Measurements from ENCODE around the gene PCSK4. TPM values are rescaled to one million over a fixed set of nuclear protein-coding genes. Genes with fewer than 3 reads are reported as not detected.
"Not testable (repeated sequence)": the region's sequence is repeated elsewhere in the genome, so short reads cannot be mapped to it uniquely, and the experiment has no call there.

PCSK4 gene
- polyA plus RNA-seq, 1 donor, result 1.4 TPM

DNA sequence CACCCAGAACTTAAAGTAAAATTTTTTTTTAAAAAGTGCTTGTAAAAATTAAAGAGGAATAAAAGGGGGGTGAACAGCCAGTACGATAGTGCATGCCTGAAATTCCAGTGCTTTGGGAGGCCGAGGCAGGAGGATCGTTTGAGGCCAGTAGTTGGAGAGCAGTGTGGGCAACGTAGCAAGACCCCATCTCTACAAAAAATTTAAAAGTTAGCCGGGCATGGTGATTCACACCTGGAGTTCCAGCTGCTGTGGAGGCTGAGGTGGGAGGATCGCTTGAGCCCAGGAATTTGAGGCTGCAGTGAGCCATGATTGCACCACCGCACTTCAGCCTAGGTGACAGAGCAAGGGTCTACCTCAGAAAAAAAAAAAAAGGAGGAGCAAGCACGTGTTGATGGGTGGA lies 14.9 kb upstream of the PCSK4 start:
- no peak for DNase-seq (ENCODE audit: low read depth)

DNA sequence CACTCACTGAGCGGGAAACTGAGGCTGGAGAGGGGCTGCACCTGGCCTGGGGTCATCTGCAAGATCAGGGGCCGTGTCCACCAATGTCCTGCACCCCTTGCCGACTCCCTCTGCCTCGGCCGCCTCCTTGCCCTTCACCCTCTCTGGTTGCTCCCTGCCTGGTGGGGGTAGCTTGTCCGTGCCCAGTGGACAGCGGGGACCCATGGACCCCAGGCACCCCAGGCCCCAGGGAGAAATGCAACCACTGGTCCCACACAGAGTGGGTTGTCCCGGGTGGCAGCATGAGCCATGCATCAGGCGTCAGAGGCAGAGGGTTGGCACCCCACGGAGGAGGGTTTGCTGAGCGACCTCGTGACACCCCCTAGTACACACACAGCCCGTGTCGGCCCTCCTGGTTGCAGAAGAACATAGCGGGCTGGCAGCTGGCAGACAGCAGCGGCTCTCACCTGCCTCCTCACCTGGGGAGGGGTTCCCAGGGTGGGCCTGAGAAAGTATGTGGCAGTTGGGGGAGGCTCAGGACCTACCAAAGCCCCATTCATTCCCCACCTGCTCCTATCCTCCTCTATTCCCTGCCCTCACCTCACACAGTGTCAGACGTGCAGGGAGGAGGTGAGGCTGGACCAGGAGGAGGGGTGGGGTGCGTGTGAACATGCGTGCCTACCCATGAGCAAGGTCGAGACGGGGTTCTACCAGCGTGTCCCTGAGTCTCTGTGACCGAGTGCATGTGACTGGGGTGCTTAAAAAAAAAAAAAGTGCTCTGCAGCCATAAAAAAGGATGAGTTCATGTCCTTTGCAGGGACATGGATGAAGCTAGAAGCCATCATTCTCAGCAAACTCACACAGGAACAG lies 14.0 kb upstream of the PCSK4 start:
- no peak for DNase-seq (ENCODE audit: low read depth)

DNA sequence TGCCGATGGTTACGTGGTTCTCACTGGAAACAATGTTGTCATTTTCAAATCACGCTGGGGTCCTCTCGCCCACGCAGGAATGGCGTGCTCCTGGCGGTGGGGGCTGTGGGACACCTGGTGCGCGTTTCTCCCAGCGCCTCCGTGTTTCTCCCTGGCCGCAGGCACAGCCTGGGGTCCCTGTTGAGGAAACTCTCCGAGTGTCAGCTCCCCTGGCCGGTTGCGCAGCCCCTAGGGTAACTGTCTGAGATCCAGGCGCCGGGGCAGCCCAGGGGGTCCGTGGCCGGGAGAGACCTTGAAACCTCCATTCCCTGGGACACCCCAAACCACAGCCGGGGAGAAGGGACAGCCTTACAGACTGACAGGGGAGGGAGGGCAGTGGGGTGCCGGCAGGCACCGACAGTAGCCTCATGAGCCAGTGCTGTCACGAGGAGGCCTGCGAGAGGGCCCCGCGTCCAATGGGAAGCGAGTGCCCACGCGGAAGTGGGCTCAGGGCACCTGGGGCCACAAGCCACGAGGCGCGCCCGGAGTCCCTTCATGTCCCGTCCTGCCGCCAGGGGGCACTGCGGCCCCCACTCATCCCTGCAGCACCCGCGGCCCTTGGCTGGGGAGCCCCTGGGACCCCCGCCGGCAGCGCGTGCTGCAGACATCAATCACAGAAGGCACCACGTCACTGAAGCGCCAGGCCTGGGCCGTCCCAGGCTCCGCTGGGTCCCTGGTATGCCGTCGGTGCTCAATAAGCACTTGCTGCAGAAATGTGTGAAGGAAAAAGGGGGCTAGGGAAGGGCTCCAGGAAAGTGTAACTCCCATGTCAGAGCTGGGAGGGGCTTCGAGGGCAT lies 13.2 kb upstream of the PCSK4 start:
- DNase-seq (ENCODE audit: low read depth), result no peak

DNA sequence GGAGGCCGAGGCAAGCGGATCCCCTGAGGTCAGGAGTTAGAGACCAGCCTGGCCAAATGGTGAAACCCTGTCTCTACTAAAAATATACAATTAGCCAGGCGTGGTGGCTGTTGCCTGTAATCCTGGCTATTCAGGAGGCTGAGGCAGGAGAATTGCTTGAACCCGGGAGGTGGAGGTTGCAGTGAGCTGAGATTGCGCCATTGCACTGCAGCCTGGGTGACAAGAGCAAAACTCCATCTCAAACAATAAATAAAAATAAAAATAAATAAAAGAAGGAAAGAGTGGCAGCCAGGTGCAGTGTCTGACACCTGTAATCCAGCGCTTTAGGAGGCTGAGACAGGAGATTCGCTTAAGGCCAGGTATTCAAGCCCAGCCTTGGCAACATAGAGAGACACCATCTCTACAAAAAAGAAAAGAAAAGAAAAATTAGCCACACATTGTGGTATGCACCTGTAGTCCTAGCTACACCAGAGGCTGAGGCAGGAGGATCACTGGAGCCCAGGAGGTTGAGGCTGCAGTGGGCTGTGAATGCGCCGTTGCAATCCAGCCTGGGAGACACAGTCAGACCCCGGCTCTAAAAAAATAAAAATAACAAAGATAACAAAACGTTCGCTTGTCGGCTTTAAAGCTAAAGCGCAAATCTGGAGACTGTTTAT lies 12.4 kb upstream of the PCSK4 start:
- DNase-seq (ENCODE audit: low read depth), result no peak

DNA sequence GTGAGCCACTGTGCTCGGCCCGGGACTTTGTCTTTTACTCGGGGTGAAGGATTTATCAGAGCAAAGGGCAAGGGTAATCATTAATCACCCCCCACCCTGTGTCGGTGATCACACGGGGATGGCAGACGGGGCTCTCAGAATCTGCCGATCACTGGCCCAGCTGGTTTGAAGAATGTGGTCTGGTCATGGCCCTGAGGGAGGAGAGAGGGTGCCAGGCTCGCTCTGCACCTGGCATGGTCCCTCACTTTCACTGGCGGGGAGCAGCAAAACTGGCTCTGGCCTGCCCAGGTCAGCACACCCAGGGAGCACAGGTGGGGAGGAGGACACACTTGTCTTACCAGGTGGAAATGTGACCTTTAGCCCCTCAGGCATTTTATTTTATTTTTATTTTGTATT lies 11.0 kb upstream of the PCSK4 start:
- DNase-seq (ENCODE audit: low read depth), result no peak

DNA sequence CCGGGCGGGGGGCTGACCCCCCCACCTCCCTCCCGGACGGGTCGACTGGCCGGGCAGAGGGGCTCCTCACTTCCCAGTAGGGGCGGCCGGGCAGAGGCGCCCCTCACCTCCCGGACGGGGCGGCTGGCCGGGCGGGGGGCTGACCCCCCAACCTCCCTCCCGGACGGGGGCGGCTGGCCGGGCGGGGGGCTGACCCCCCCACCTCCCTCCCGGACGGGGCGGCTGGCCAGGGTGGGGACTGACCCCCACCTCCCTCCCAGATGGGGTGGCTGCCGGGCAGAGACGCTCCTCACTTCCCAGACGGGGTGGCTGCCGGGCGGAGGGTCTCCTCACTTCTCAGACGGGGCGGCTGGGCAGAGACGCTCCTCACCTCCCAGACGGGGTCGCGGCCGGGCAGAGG lies 9.1 kb upstream of the PCSK4 start:
- DNase-seq (ENCODE audit: low read depth), result not testable (repeated sequence)

DNA sequence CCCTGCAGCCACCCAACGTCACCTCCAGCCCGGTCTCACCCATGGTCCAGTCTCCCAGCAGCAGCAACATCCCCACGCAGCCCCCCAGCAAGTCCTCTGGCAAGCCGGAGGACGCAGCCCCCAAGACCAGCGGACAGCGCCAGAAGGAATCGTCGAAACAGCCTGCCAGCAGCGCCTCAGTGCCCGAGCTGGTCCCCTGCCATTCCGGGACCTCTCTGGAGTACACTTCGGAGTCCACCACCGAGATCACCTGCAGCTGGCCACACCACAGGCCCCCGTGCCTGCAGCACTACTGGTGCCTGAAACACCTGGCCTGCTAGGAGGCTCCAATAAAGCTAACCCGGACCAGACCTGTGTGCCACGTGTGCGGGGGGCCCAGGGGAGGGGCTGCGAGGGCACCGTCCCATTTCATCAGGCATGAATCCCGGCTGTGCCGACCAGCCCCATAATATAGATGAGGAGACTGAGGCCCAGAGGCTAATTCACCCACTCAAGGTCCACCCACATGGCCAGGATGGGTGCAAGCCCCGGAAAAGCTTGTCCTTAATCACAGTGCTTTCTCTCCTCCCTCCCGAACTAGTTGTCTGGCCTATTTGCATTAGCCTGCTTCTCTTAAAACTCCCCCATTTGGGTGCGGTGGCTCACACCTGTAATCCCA lies 7.6 kb upstream of the PCSK4 start:
- DNase-seq (ENCODE audit: low read depth), result no peak

DNA sequence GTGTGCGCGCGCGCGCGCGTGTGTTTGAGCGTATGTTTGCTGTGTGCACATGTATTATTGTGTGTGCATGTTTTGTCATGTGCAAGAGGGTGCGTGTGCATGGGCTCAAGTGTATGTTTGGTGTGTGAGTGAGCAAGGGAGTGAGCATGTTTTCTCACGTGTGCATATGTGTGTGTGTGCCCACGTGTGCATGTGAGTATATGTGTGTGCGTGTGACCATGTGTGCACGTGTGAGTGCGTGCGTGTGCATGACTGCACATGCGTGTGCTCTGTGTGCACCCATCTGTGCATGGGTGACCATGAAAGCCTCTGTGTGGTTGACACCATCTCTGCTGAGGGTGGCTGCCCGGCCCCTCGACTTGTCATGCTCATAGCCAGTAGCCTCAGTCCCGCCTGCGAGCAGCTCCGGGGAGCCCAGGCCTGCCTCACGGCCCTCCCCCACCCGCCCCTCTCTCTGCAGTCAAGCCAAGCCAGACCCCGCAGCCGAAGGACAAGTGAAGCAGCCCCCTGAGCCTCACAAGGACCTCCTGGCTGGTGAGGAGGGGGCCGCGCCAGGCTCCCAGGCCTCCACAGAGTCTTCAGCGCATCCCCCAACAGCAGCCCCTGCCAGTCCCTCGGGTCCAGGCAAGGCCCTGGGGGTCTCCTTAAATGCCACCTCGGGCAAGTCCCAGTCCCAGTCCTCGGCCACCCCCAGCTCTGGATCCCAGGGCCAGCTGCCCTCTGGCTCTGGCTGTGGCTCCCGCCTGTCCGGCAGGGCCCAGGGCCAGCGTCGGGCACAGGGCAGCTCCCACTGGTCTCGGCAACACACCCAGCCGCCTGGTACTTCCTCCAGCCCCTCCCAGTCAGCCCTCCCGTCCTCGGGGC lies 6.8 kb upstream of the PCSK4 start:
- DNase-seq (ENCODE audit: low read depth), result no peak

DNA sequence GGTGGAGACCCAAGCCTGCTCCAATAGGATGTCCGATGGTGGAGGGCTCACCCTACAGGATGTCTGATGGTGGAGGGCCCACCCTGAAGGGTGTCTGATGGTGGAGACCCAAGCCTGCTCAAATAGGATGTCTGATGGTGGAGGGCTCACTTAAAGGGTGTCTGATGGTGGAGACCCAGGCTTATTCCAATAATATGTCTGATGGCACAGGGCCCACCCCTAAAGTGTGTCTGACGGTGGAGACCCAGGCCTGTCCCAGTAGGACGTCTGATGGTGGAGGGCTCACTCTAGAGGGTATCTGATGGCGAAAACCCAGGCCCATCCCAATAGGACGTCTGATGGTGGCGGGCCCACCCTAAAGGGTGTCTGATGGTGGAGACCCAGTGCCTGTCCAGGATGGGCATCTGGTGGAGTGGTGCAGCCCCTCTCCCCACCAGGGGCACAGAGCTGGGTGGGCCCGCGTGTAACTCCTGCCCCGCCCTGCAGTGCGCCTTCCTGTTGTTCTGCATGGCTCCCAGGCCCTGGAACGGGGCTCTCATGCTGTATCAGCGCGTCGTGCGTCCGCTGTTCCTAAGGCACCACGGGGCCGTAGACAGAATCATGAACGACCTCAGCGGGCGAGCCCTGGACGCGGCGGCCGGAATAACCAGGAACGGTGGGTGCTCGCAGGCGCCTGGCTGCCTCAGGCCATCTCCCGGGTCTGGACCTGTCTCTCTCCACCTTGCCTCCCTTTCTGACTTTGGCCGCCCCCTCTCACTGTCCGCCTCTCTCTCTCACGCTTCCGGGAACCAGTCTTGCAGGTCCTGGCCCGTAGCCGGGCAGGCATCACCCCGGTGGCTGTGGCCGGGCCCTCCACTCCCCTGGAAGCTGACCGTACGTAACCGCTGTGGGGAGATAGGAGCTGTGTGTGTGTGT lies 5.9 kb upstream of the PCSK4 start:
- no peak for DNase-seq (ENCODE audit: low read depth)

DNA sequence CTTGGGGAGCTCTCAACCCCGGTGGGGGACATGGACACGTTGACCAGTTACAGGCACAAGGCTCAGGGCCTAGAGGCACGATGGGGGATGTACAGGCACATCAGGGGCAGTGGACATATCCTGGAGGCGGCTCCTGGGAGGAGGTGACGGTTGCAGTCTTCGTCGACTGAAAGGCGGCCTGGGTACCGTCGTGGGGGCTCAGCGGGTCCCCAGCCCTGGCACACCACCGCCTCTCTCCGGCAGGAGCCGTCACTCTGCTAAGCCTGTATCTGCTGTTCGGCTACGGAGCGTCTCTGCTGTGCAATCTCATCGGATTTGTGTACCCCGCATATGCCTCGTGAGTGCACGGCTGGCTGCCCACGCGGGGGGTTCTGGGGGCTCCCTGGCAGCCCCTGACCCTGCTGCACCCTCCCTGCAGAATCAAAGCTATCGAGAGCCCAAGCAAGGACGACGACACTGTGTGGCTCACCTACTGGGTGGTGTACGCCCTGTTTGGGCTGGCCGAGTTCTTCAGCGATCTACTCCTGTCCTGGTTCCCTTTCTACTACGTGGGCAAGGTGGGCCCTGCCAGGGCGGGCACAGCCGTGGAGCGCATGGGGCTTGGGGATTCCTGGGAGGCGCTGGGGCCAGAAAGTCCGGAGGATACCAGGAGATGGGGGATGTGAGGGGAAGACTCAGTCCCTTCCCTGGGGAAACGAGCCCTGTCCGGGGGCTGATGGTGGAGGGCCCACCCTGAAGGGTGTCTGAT lies 5.1 kb upstream of the PCSK4 start:
- DNase-seq (ENCODE audit: low read depth), result no peak

DNA sequence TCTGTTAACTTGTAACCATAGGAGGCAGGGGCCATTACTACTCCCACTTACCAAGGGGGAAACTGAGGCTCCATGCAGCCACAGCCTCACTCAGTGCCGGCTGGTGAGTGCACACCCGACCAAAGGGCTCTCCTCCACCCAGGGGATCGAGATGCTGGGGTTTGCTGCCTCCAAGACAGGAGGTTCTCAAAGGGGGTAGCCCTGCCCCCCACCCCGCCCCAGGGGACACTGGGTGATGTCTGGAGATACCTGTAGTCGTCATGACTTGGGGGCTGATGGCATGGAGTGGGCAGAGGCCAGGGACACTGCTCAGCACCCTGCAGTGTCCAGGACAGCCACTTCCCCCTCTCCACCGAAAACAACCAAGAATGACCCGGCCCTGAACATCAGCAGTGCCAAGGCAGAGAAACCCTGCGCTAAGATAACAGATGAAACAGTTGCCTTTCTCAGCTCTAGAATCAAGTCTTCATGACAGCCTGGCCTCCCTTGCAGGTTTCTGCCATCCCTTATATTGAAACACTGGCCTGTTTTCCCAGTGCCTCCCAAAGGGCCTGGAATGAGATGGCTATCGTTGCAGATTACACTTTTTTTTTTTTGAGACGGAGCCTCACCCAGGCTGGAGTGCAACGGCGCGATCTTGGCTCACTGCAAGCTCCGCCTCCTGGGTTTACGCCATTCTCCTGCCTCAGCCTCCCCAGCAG lies 4.1 kb upstream of the PCSK4 start:
- DNase-seq (ENCODE audit: low read depth), result no peak

DNA sequence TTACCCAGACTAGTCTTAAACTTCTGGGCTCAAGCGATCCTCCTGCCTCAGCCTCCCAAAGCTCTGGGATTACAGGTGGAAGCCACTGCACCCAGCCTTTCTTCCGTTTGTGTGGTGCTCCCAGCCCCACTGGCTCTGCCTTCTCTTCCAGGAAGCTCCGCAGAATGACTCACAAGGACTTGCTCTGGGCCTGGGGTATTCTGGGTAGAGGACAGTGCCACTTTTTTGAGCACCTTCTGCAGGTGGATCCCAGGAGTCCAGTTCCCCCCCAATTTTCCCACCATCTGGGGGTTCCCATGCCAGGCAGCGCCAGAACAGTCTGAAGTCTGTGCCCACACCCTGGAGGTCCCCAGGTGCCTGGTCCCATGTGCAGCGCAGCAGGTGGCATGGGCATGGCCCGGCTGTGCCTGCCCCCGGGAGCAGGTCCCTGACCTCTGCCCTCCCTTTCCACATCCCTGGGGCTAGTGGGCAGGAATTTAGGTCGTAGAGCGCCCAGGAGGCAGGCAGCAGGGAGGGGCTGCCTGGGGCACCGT lies 2.4 kb upstream of the PCSK4 start:
- no peak for DNase-seq (ENCODE audit: low read depth)

DNA sequence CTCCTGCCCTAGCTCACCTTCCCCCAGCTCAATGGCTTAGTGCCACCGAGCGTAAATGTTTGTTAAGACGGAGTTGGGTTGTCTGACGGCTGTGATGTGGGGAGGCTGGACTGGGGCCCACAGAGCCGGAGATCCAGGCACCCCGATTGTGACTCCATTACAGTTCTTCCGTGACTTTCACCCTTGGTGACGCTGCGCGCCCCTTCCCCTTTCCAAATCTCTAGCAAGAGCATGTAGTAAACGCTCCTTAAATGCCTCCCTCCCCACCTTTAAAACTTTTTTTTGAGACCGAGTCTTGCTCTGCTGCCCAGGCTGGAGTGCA lies 1.7 kb upstream of the PCSK4 start:
- DNase-seq (ENCODE audit: low read depth), result no peak

DNA sequence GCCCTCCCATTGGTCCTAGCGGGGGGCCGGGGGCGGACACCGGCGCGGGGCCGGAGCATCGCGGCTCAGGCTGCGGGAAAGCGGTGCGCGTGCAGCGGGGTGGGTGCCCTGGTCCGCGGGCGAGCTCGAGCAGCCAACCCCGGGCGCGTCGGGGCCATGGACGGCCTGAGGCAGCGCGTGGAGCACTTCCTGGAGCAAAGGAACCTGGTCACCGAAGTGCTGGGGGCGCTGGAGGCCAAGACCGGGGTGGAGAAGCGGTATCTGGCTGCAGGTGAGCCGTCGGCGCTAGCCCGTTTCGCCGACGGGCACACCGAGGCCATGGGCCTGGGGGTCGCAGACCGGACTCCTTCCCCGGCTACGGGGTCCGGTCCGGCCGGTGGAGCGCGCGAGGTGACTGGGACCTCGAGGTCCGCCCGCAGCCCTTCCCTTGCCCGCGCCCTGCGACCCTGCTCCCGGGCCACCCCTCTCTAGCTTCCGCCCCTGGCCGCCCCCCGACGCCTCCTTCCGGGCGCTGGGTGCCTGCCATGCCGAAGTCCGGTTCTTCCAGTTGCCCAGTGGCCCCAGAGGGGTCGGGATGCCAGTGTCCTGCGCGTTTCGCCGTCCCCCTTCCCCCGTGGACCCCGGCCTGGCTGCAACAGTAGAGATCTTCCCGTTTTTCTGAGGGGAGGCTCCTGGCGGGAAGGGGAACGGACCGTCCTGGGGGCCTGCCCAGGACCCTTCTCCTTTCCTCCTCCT lies 1.1 kb upstream of the PCSK4 start, which contains the start of gene REEP6:
TSS of gene REEP6 (plus strand) at position 68 of the 735 bp plus-strand sequence. CDS start at position 157, 89 bp downstream.
- no peak for DNase-seq (ENCODE audit: low read depth)

DNA sequence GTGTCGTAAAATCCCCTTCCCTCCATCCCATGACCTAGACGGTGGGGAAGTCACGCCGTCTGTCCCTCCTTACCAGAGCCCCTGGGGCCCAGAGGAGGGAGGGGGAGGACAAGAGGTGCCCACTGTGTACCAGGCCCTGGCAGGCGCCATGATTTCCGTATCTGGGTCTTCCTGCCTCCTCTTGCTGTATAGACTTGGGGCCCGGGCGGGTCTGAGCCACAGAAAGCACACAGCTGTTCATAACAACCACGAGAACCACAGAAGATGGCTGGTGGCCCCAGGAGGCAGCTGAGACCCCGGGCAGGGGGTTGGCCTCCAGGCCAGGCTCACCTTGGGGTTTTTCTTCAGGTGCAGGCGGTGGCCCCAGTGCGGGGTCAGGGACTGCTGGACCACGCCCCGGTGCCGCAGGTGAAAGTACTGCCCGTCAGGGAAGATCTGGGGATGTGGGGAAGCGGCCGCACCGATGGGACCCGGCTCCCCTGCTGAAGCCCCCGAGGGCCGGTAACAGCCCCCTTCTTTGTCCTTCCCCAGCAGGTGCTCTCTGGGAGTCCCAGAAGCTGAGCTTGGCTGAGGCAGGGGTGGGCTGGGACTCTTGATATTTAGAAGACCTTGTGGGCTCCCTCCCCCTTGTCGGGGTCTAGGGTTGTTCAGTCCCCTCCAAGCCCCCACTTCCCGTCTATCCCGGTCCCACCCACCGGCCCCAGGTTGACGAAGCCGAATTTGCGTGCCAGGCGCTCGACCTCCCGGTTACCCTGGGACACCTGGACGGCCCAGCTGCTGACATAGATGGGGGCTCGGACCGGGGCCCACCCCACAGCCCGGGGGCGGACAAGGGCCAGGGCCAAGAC lies 463 bp downstream of the PCSK4 start:
- DNase-seq (ENCODE audit: low read depth), result no peak

DNA sequence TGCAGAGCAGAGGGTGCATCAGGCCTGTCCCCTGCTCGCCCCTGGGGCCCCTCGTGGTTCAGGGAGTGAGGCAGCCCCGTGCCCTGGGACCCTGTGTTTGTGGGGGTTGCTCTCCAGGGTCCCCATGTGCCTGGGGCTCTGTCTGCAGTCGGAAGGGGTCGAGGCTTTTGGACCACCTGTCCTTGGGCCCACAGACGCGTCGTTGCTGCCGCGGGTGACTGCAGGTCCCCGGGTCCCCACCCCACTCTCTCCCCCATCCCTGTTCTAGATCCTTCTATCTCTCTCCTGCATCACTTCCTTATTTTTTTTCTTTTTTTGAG lies 1.9 kb downstream of the PCSK4 start:
- DNase-seq (ENCODE audit: low read depth), result no peak

All from forelimb muscle (tissue), 1 donor.